GM12878 (cell line): ENCODE measurements around the gene TGFB1I1. TPM values are rescaled to one million over a fixed set of nuclear protein-coding genes. Genes with fewer than 3 reads are reported as not detected.

Source experiments
- ATAC-seq: fragments of 200-7000 bp; cut with Tn5 transposase; 3 replicates; pipeline ENCODE4 v1.9.1; 2020; ENCODE audit warnings: mild to moderate bottlenecking, moderate library complexity
- BruUV-seq: library from RNA; stranded (reverse); fragments of 400-500 nt; replicated peaks from 2 replicates; lab custom pipeline; 2021; lab: Mats Ljungman, UMichigan
- CTCF ChIA-PET: fragments of 300-600 bp; sonication (Branson Sonifier 250); formaldehyde crosslinking; extraction: SDS; loops from one replicate; lab custom pipeline; 2021; ENCODE audit warnings: inconsistent platforms; lab: Yijun Ruan, JAX
- POLR2A ChIA-PET: fragments of 350-600 bp; formaldehyde crosslinking; extraction: SDS; loops from one replicate; lab custom pipeline; 2021; ENCODE audit warnings: inconsistent platforms; lab: Charles Lee
- RAD21 ChIA-PET: fragments of 300-600 bp; sonication (Branson Sonifier 250); formaldehyde crosslinking; loops from one replicate; lab custom pipeline; 2023; ENCODE audit warnings: antibody characterized with exemption; ENCODE audit not compliant: unreplicated experiment; lab: Charles Lee
- SMC1A ChIA-PET: fragments of 300-600 bp; sonication (Branson Sonifier 250); formaldehyde crosslinking; loops from one replicate; lab custom pipeline; 2023; ENCODE audit not compliant: unreplicated experiment, uncharacterized antibody; lab: Charles Lee
- DNase-seq: peaks from one replicate; pipeline ENCODE4 v3.0.0-alpha.2; 2011; ENCODE audit warnings: low read depth, low spot score
- FAIRE-seq: peaks from 3 replicates; lab custom pipeline; 2011; peaks lifted over from hg19 to GRCh38; lab: Jason Lieb, UNC
- H2AFZ ChIP-seq: 2 replicates; pipeline ENCODE4 v1.6.0; 2011; ENCODE audit warnings: low read depth, low read length, control low read depth; ENCODE audit not compliant: control insufficient read depth
- H3K27ac ChIP-seq: 2 replicates; pipeline ENCODE4 v1.5.1; 2011; ENCODE audit warnings: control low read depth; ENCODE audit not compliant: control insufficient read depth, insufficient read depth
- H3K27me3 ChIP-seq, 2 experiments: replicated peaks in 1 of 2; 2 replicates each; pipeline versions ENCODE4 v1.6.0 to v1.6.1; 2011; ENCODE audit warnings: low read length in 1 of 2; ENCODE audit not compliant: control insufficient read depth in 2 of 2, insufficient read depth in 2 of 2
- H3K36me3 ChIP-seq, 2 experiments: 2 replicates each; pipeline ENCODE4 v1.5.1; 2011; ENCODE audit warnings: low read length in 1 of 2; ENCODE audit not compliant: control insufficient read depth in 2 of 2, insufficient read depth in 2 of 2
- H3K4me1 ChIP-seq: 2 replicates; pipeline ENCODE4 v1.6.1; 2011; ENCODE audit warnings: mild to moderate bottlenecking, low read length, moderate library complexity, mixed read lengths; ENCODE audit not compliant: control insufficient read depth, insufficient read depth
- H3K4me2 ChIP-seq: 2 replicates; pipeline ENCODE4 v1.6.0; 2011; ENCODE audit warnings: control low read depth; ENCODE audit not compliant: control insufficient read depth, insufficient read depth
- H3K4me3 ChIP-seq: fragments of 200-600 bp; sonication (generic); 2 replicates; pipeline ENCODE4 v1.5.1; 2016
- H3K79me2 ChIP-seq: 2 replicates; pipeline ENCODE4 v1.6.0; 2011; ENCODE audit warnings: low read length; ENCODE audit not compliant: control insufficient read depth, insufficient read depth
- H3K9ac ChIP-seq: 2 replicates; pipeline ENCODE4 v1.8.0; 2011; ENCODE audit warnings: low read length, control low read depth, mixed read lengths; ENCODE audit not compliant: control insufficient read depth, insufficient read depth
- H3K9me3 ChIP-seq: replicated peaks from 3 replicates; pipeline ENCODE4 v1.5.1; 2011; ENCODE audit warnings: mild to moderate bottlenecking, low read length; ENCODE audit not compliant: control insufficient read depth, insufficient read depth
- H4K20me1 ChIP-seq: 2 replicates; pipeline ENCODE4 v1.6.0; 2011; ENCODE audit not compliant: control insufficient read depth, insufficient read depth
- ASH2L ChIP-seq: fragments of 300-600, 200-600 bp; sonication (generic); IDR thresholded peaks from 2 replicates; pipeline ENCODE4 v1.6.1; 2017; ENCODE audit warnings: low read depth, mild to moderate bottlenecking, borderline replicate concordance
- BCLAF1 ChIP-seq: fragments of 450-650 bp; IDR thresholded peaks from 2 replicates; pipeline ENCODE4 v1.6.1; 2017; ENCODE audit warnings: antibody characterized with exemption, mild to moderate bottlenecking, moderate library complexity
- HDAC6 ChIP-seq: fragments of 200-600 bp; sonication (generic); IDR thresholded peaks from one replicate; pipeline ENCODE4 v1.8.0; 2017; ENCODE audit warnings: antibody characterized with exemption; ENCODE audit not compliant: unreplicated experiment
- HDGF ChIP-seq: fragments of 450-650 bp; IDR thresholded peaks from 2 replicates; pipeline ENCODE4 v1.6.1; 2016; ENCODE audit warnings: antibody characterized with exemption
- LARP7 ChIP-seq: fragments of 450-650 bp; IDR thresholded peaks from 2 replicates; pipeline ENCODE4 v1.6.1; 2017; ENCODE audit warnings: mild to moderate bottlenecking
- MAX ChIP-seq: IDR thresholded peaks from 2 replicates; pipeline ENCODE4 v1.6.1; 2012; ENCODE audit warnings: low read depth, low read length, improper control_type of control experiment
- MEF2B ChIP-seq: fragments of 450-650 bp; IDR thresholded peaks from 2 replicates; pipeline ENCODE4 v1.6.1; 2018; ENCODE audit warnings: mild to moderate bottlenecking, moderate library complexity; ENCODE audit not compliant: partially characterized antibody, poor library complexity, severe bottlenecking
- NFYB ChIP-seq: IDR thresholded peaks from 2 replicates; pipeline ENCODE4 v1.6.1; 2011; ENCODE audit warnings: low read depth, mild to moderate bottlenecking, low read length, improper control_type of control experiment, moderate library complexity; ENCODE audit not compliant: insufficient read depth
- POLR2AphosphoS5 ChIP-seq: IDR thresholded peaks from 2 replicates; pipeline ENCODE4 v1.6.1; 2011; ENCODE audit warnings: mild to moderate bottlenecking, low read length, inconsistent platforms
- RELA ChIP-seq: fragments of 450-650 bp; IDR thresholded peaks from 2 replicates; pipeline ENCODE4 v1.8.0; 2014; ENCODE audit warnings: borderline replicate concordance; ENCODE audit not compliant: partially characterized antibody
- RELB ChIP-seq: fragments of 450-650 bp; IDR thresholded peaks from 2 replicates; pipeline ENCODE4 v1.6.1; 2017; ENCODE audit warnings: low read depth, mild to moderate bottlenecking, moderate library complexity
- STAT1 ChIP-seq: fragments of 450-650 bp; conservative IDR thresholded peaks from 2 replicates; pipeline ENCODE4 v1.6.1; 2014; ENCODE audit warnings: antibody characterized with exemption, mild to moderate bottlenecking
- STAT3 ChIP-seq: IDR thresholded peaks from 2 replicates; pipeline ENCODE4 v1.6.1; 2011; ENCODE audit warnings: low read depth, low read length, improper control_type of control experiment
- ZNF592 ChIP-seq: fragments of 450-650 bp; IDR thresholded peaks from 2 replicates; pipeline ENCODE4 v1.6.1; 2017; ENCODE audit warnings: mild to moderate bottlenecking, moderate library complexity
- WGBS: methylation state at CpG from one replicate; pipeline ENCODE4 v1.1.6; 2016; ENCODE audit warnings: low lambda C conversion rate; ENCODE audit not compliant: insufficient replicate concordance, insufficient coverage; ENCODE audit errors: missing lambda C conversion rate; 5-methylcytosine and 5-hydroxymethylcytosine counted together
- in situ Hi-C: fragments of 300-500 bp; cut with MboI; formaldehyde crosslinking; loops from 9 replicates; pipeline ENCODE4 v1.14.3; 2018; ENCODE audit warnings: mixed read lengths
- intact Hi-C: fragments of 100-400 bp; cut with micrococcal nuclease; formaldehyde crosslinking; loops from one replicate; pipeline ENCODE4 v1.14.2; 2022; ENCODE audit not compliant: unreplicated experiment
- polyA plus RNA-seq, 11 experiments: library from polyadenylated mRNA; depleted of rRNA in 4 of 11; unstranded in 6 of 11; stranded (reverse) in 5 of 11; fragments of >200 nt; fragmentation: Nextera tagmentation in 4 of 11; fragmentation: Illumina TruSeq in 1 of 11; extraction: Ambion mirVana in 4 of 11; extraction: Trizol in 1 of 11; gene quantifications; 1 replicate in 1 of 11; 2 replicates in 10 of 11; pipeline versions ENCODE4 v1.2.1 to v1.2.3, GENCODE V29; 2011 to 2016; ENCODE audit warnings: inconsistent platforms in 2 of 11, missing spikeins in 2 of 11, low read depth in 1 of 11
- total RNA-seq, 4 experiments: library from RNA; depleted of rRNA in 3 of 4; stranded (reverse); fragments of >200 nt in 3 of 4; fragmentation: Illumina TruSeq in 1 of 4; extraction: Trizol in 1 of 4; gene quantifications; 2 replicates each; pipeline versions ENCODE4 v1.2.1 to v1.2.3, GENCODE V29; 2013 to 2021

TGFB1I1 gene
- total and polyA plus RNA-seq, 10 of the 15 experiments (the other 5 are each of a cell fraction or from before 2014, with no cell fraction given): 0.13 to 2.3 (median 0.41) TPM; not detected in 2

- ATAC-seq (no peak), FAIRE-seq (no peak), DNase-seq (no peak)
- no peaks in the 10 kb centered on the region for H3K9me3 ChIP-seq
- peaks cover 0 to 2% of the 10 kb centered on the region in 2 experiments; a peak in 2 of 4 replicates for H3K36me3 ChIP-seq
- no peak overlapping the region for H3K4me2 ChIP-seq
- H3K4me1 ChIP-seq: 0 out of 2 replicates have a peak, but pooled peaks cover 4% of the 10 kb centered on the region
- 61% methylated on average over 3 of the region's 3 CpGs for WGBS
- no peak overlapping the region for H3K9ac ChIP-seq
- no peak overlapping the region for H2AFZ ChIP-seq
- RAD21 ChIA-PET: interaction anchor here (0.9 kb wide), 1 partner anchor 398 kb away, joined by 3 read pairs; no protein-coding TSS in a partner anchor
- intact Hi-C loops: no loop called here
- CTCF ChIA-PET: interaction anchor here (0.6 to 1.8 kb wide), 4 partner anchors 10 to 389 kb away, joined by 3 to 6 read pairs (median 3); a partner anchor contains a TSS
- no peak overlapping the region for H3K4me3 ChIP-seq
- H3K79me2 ChIP-seq: no peaks in the 10 kb centered on the region
- no peaks in the 10 kb centered on the region for H4K20me1 ChIP-seq
- no TSS peak for BruUV-seq
- in situ Hi-C loops: no loop called here
- H3K27ac ChIP-seq: no peak overlapping the region
- SMC1A ChIA-PET: no interaction called here
- POLR2A ChIA-PET: no interaction called here
- peaks cover 0 to 5% of the 10 kb centered on the region in 2 experiments; a peak in 1 of 4 replicates for H3K27me3 ChIP-seq
- TF ChIP-seq HDGF (no peak), RELA (no peak), MEF2B (no peak), ASH2L (no peak), MAX (no peak), STAT1 (no peak), LARP7 (no peak), RELB (no peak), ZNF592 (no peak), POLR2AphosphoS5 (no peak), BCLAF1 (no peak), HDAC6 (no peak), NFYB (no peak), STAT3 (no peak)
Observed at GRCh38 chr16:31470615-31471014, 1.3 kb upstream of the TGFB1I1 start.
